Esophagus squamous epithelium (tissue), 5 donors: ENCODE measurements around the gene PPP1R14B. TPM values are rescaled to one million over a fixed set of nuclear protein-coding genes. Genes with fewer than 3 reads are reported as not detected.

Experiments used
- DNase-seq: peaks from one replicate; lab custom pipeline; 2025; lab: John Stamatoyannopoulos, UW
- H3K27ac ChIP-seq, 4 donors: fragments of 200-600 bp; sonication (generic); one replicate each; pipeline ENCODE4 v1.5.1; 2016 to 2019; ENCODE audit warnings: mild to moderate bottlenecking in 1 of 4
- H3K27me3 ChIP-seq, 4 donors: fragments of 200-600 bp; sonication (generic); 1 replicate in 3 of 4; 2 replicates in 1 of 4; pipeline versions ENCODE4 v1.5.1 to v1.6.0; 2017 to 2021; ENCODE audit warnings: antibody characterized with exemption in 1 of 4
- H3K36me3 ChIP-seq, 3 donors: fragments of 200-600 bp; sonication (generic); one replicate each; pipeline ENCODE4 v1.5.1; 2016 to 2019
- H3K4me1 ChIP-seq, 3 donors: fragments of 200-600 bp; sonication (generic); one replicate each; pipeline ENCODE4 v1.5.1; 2017 to 2019
- H3K4me3 ChIP-seq, 4 donors: fragments of 200-600 bp; sonication (generic); 1 replicate in 3 of 4; 2 replicates in 1 of 4; pipeline ENCODE4 v1.5.1; 2016 to 2019; ENCODE audit warnings: mild to moderate bottlenecking in 2 of 4, moderate library complexity in 1 of 4
- H3K9me3 ChIP-seq, 3 donors: fragments of 200-600 bp; sonication (generic); one replicate each; pipeline ENCODE4 v1.5.1; 2016 to 2019
- CTCF ChIP-seq, 6 experiments: fragments of 450-650 bp in 4 of 6; fragments of 200-600 bp in 2 of 6; sonication (generic) in 2 of 6; IDR thresholded peaks; one replicate each; pipeline ENCODE4 v1.5.1; 2016 to 2019; ENCODE audit warnings: antibody characterized with exemption in 6 of 6, mild to moderate bottlenecking in 4 of 6, moderate library complexity in 4 of 6
- POLR2A ChIP-seq, 4 donors: fragments of 450-650 bp; IDR thresholded peaks; one replicate each; pipeline ENCODE4 v1.6.1; 2017; ENCODE audit warnings: antibody characterized with exemption in 4 of 4, mild to moderate bottlenecking in 4 of 4, moderate library complexity in 3 of 4
- WGBS, 2 donors: methylation state at CpG; one replicate each; pipeline ENCODE4 v1.1.5; 2018; 5-methylcytosine and 5-hydroxymethylcytosine counted together
- intact Hi-C: fragments of 100-400 bp; cut with DNase I; formaldehyde crosslinking; loops from one replicate; pipeline ENCODE4 v1.15.0; 2022
- total RNA-seq, 4 donors: library from RNA; depleted of rRNA; stranded (reverse); fragments of >200 nt; gene quantifications; one replicate each; pipeline ENCODE4 v1.1.0, GENCODE V29; 2016
- donor health status: DM: yes; HTN: yes; CAD: no.

The PPP1R14B gene
- total RNA-seq, 4 donors from 2014 or later, result 137 to 279 (median 203) TPM

GRCh38 chr11:64285885-64286800, 39.4 kb upstream of the PPP1R14B start:
- H3K4me3 ChIP-seq, result peak overlapping the region; percentile 81 to 89 (median 88)
- H3K4me1 ChIP-seq, result peaks cover 26 to 58% (median 31%) of the 10 kb centered on the region in 3 donors
- H3K27me3 ChIP-seq, result peaks cover 0 to 13% (median 1%) of the 10 kb centered on the region in 4 donors
- WGBS, 2 donors, result 47 to 52% methylated on average over 10 to 16 of the region's 40 CpGs
- no peak for DNase-seq
- intact Hi-C loops, result no loop called here
- peaks cover 0 to 22% (median 4%) of the 10 kb centered on the region in 3 donors for H3K36me3 ChIP-seq
- no peaks in the 10 kb centered on the region for H3K9me3 ChIP-seq
- peak overlapping the region; percentile 94 to 99 (median 97) for H3K27ac ChIP-seq
- peak in 1 of 4 donors; percentile 12 for TF ChIP-seq POLR2A (IDR thresholded peaks at IDR 0.05)
- TF ChIP-seq CTCF (IDR thresholded peaks at IDR 0.05), result no peak

DNA sequence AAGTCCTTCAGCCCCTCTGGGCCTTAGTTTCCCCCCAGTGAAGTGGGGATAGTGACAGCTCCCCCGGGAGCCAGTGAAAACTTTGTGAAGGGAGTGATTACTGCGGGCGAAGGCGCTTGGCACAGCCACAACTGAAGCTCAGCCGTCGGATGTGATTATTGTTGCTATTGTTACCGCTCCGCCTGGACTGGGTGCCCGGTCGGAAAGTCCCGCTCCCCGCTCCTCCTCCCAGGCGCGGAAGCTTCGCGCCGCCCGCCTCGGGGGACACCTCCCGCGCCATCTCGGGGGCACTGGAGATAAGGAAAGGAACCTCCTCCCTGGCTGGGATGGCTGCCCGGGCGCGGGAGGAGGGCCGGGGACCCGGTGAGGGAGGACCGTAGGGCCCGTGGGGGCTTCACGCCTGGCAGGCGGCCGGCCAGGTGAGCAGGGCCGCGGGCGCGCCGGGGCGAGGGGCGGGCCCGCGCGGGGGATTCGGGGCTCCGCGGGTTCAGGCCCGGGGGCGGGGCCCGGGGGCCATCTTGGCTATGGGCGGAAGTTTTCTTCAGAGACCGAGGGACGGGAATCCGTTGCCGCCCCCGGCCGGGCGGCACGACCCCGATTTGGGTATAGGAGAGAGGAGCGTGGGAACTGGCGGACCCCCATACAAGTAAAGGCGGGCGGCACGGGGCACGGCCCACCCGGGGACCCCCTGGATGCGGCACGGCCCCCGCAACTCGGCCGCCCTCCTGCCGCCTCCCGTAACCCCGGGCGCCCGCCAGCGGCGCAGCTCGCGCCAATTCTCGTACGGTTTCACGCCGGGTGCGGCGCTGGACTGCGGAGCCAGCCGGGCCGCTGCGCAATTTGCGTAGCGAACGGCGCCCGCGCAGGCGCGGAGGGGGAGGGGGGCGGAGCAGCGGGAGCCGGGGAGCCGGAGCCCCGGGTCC, 38.5 kb upstream of the PPP1R14B start, which contains the start of gene GPR137:
GPR137 (plus strand) TSS at position 887 of the 923 bp plus-strand sequence. CDS start 677 bp downstream, outside the sequence.
- WGBS, 2 donors, result no CpG with 5 or more reads among the region's 102 CpGs

GRCh38 chr11:64284048-64284961, 37.6 kb upstream of the PPP1R14B start, which contains the start of gene BAD:
BAD (minus strand) TSS chr11:64284665; CDS start chr11:64284368, 297 bp downstream.
- intact Hi-C loops, result no loop called here

More for the DNA sequence above, 38.5 kb upstream of the PPP1R14B start, which contains the start of gene GPR137:
- Histone ChIP-seq H3K9me3 (no peaks in the 10 kb centered on the region), H3K27me3 (peaks cover 0 to 4% (median 0%) of the 10 kb centered on the region in 4 donors), H3K4me1 (peaks cover 24 to 56% (median 28%) of the 10 kb centered on the region in 3 donors), H3K4me3 (peak within 1 kb of the TSS; percentile 81 to 89 (median 88)), H3K27ac (peak within 1 kb of the TSS; percentile 94 to 99 (median 97)), H3K36me3 (peaks cover 0 to 30% (median 4%) of the 10 kb centered on the region in 3 donors)
- intact Hi-C loops, result no loop called here
- TF ChIP-seq POLR2A (IDR thresholded peaks at IDR 0.05) (peak in 2 of 4 donors; percentile 41 to 48), CTCF (IDR thresholded peaks at IDR 0.05) (peak in 1 of 6 experiments; percentile 6)
- DNase-seq, result peak; percentile 50

More at GRCh38 chr11:64284048-64284961, 37.6 kb upstream of the PPP1R14B start, which contains the start of gene BAD:
- H3K4me1 ChIP-seq, result peaks cover 24 to 56% (median 28%) of the 10 kb centered on the region in 3 donors
- peak; percentile 65 for DNase-seq
- peak within 1 kb of the TSS; percentile 94 to 99 (median 97) for H3K27ac ChIP-seq
- 3 to 7% methylated on average over 4 to 13 of the region's 44 CpGs for WGBS, 2 donors
- H3K4me3 ChIP-seq, result peak within 1 kb of the TSS; percentile 81 to 89 (median 88)
- no peaks in the 10 kb centered on the region for H3K9me3 ChIP-seq
- peaks cover 0 to 36% (median 4%) of the 10 kb centered on the region in 3 donors for H3K36me3 ChIP-seq
- H3K27me3 ChIP-seq, result no peaks in the 10 kb centered on the region
- TF ChIP-seq CTCF (IDR thresholded peaks at IDR 0.05), result no peak
- peak in 3 of 4 donors; percentile 43 to 78 (median 76) for TF ChIP-seq POLR2A (IDR thresholded peaks at IDR 0.05)
